GM12874 (cell line): ENCODE data around the gene KAZN.

Experiments
- TF ChIP-seq, protein P1 (sequence below): IDR thresholded peaks from 2 replicates; pipeline ENCODE4 v1.5.1; 2011; ENCODE audit warnings: low read depth, mild to moderate bottlenecking, control low read depth, low read length, moderate library complexity; ENCODE audit not compliant: insufficient read depth

Gene KAZN

DNA sequence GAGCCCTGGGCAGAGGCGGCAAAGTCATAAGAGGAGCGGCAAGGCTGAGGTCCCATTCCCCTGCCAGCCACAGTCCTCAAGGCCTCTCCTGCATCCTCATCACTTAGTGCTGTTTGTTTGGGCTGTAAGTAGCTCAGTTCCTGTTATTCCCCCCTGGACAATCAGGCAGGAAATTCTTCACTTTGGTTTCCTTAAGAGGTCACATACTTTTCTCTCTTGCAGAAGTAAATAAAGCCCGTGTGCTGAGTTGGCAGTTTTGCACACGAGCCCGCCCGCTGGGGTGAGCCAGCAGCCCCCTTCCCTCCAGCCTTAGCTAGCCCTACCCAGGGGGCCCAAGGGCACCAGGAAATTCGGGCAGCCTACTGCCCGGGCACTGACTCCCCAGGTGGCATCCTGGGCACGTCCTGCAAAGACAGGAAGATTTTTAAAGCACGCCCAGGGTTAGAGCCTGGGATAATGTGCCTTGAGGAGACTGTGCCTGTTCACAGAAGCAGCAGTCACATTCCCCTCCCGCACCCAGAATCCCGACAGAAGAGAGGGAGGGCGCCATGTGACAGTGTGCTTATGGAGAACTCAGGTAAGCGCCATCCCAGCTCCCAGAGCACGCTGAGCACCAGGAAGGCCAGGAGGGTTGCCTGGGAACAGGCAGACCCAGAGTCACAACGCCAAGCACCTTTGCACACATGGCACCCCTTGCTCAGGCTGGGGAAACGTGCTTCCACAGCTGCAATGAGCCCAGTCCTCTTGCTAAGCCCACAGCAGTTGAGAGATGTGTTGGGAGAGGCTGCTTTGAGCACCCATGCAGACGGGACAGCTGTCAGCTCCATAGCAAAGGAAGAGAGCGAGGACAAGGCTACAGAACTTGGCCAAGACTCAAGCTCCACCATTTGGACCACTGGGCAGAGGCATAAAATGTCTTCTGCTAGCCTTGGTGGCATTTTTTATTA, 410.6 kb downstream of the KAZN start:
- TF ChIP-seq, protein P1, sequence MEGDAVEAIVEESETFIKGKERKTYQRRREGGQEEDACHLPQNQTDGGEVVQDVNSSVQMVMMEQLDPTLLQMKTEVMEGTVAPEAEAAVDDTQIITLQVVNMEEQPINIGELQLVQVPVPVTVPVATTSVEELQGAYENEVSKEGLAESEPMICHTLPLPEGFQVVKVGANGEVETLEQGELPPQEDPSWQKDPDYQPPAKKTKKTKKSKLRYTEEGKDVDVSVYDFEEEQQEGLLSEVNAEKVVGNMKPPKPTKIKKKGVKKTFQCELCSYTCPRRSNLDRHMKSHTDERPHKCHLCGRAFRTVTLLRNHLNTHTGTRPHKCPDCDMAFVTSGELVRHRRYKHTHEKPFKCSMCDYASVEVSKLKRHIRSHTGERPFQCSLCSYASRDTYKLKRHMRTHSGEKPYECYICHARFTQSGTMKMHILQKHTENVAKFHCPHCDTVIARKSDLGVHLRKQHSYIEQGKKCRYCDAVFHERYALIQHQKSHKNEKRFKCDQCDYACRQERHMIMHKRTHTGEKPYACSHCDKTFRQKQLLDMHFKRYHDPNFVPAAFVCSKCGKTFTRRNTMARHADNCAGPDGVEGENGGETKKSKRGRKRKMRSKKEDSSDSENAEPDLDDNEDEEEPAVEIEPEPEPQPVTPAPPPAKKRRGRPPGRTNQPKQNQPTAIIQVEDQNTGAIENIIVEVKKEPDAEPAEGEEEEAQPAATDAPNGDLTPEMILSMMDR, result no peak

DNA sequence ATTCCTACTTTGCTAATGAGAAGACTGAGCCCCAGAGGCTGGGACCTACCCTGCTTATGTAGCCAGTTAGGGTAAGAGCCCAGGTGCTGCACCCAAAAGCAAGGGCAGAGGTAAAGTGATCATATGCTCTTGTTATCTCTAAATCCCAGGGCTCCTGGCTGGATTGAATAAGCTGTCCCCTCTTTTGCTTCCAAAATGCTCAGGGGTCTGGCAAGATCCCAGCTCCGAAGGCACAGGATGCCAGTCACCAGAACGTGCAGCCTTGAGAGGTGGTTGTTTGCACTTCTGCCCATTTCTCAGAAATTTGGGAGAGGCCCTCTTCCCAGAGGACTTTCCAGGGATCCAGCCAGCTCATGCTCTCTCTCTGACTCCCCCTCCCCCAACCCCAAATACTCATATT, 412.7 kb downstream of the KAZN start:
- TF ChIP-seq, protein P1, result no peak

DNA sequence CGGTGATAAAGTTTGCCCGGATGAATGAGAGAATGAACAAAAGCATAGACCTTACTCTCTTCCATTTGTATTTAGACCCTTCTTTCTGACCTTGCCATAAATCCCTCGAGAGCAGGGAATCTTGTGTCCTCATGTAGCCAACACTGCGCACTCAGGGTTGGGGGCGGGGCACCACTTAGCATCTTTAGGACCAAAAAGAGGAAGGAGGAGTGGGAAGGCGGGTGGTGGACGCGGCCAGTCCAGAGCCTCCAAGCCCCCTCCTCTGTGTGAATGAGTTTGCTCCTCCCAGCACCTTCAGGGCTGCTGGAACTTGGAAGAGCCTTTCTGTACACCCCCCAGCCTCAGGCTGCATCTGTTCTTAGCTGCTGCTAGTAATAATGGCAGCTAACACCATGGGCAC, 413.2 kb downstream of the KAZN start:
- TF ChIP-seq, protein P1, result no peak

DNA sequence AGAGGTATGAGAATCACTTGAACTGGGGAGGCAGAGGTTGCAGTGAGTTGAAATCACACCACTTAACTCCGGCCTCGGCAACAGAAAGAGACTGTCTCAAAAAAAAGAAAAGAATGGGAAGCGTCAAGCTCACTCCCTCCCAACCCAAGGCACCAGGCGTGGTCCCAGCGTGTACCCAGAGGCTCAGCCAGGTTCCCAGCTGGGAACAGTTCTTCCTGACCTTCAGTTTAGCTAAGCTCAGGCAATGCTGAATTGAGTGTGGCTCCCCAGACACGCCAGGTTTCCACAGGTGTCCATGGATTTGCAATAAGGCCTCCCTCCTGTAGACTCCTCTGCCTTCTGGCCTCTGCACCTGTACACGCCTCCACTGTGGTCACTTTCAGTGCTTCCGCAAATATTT, 414.3 kb downstream of the KAZN start:
- TF ChIP-seq, protein P1, result no peak

DNA sequence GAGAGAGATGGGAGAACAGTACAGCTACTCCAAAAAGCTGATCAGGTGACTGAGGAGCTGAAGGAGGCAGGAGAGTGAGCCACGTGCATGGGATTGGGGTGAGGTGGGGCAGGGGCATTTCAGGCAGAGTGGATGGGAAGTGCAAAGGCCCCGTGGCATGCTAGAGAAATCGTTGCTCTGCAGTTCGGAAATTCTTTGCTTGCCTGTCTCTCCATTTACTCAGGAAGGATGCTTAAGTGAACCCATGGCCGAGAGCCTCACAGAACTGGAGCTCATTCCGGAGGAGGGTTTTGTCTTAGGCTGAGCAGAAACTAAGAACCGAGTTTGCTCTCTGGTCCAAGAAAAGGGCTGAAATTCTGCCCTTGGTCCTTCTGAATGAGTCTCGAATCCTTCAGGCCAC, 415.3 kb downstream of the KAZN start:
- TF ChIP-seq, protein P1, result no peak

DNA sequence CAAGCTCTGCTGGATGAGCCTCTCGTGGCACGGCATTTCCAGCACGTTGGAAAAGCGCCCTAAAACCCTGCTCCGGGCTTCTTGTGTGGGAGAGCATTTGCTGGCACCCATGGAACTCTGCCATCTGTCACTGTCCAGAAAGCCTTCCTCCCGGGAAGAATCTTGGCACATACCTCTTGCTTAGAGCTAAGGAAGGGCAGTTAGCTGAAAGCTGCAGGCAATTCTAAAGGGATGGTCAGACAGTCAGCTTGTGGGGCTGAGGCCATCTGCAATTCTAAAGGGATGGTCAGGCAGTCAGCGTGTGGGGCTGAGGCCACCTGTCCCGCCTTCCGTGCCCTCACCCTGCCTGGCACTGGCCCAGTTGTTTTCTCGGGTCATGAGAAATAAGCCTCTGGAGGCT, 416.0 kb downstream of the KAZN start:
- TF ChIP-seq, protein P1, result no peak

DNA sequence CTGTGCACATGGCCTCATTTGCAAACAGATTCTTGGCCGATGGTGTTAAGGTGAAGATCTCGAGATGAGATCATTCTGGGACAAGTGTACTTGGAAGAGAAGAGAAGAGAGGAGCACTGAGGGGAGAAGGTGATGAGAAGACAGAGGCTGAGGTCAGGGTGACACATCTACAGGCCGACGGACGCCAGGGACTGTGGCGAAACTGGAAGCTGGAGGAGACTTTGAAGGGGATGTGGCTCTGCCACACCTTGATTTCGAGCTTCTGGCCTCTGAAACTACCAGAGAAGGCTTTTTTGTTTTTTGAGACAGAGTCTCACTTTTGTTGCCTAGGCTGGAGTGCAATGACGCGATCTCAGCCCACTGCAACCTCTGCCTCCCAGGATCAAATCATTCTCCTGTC, 417.5 kb downstream of the KAZN start:
- TF ChIP-seq, protein P1, result no peak
